MM.1S (cell line): Measurements from ENCODE around the gene MPDZ.

Source experiments
- DNase-seq: peaks from one replicate; pipeline ENCODE4 v3.0.0-alpha.2; 2015
- H2AFZ ChIP-seq: fragments of 300-600 bp; sonication (generic); 2 replicates; pipeline ENCODE4 v1.6.0; 2016; ENCODE audit warnings: antibody characterized with exemption, low read length
- H3F3A ChIP-seq: fragments of 300-600 bp; sonication (generic); 2 replicates; pipeline ENCODE4 v1.6.1; 2016; ENCODE audit warnings: mild to moderate bottlenecking, antibody characterized with exemption, low read length, moderate library complexity, mixed read lengths; ENCODE audit not compliant: insufficient read depth
- H3K27ac ChIP-seq: fragments of 300-600 bp; sonication (generic); 2 replicates; pipeline ENCODE4 v1.5.1; 2016; ENCODE audit warnings: mild to moderate bottlenecking, low read length
- H3K27me3 ChIP-seq: fragments of 300-600 bp; sonication (generic); replicated peaks from 2 replicates; pipeline ENCODE4 v1.6.0; 2016; ENCODE audit warnings: low read length; ENCODE audit not compliant: insufficient read depth
- H3K36me3 ChIP-seq: fragments of 300-600 bp; sonication (generic); replicated peaks from 2 replicates; pipeline ENCODE4 v1.6.1; 2016; ENCODE audit warnings: mild to moderate bottlenecking, low read length, mixed read lengths; ENCODE audit not compliant: insufficient read depth
- H3K4me1 ChIP-seq: fragments of 300-600 bp; sonication (generic); 2 replicates; pipeline ENCODE4 v1.6.1; 2016; ENCODE audit warnings: low read length, mixed read lengths
- H3K4me2 ChIP-seq: fragments of 300-600 bp; sonication (generic); 2 replicates; pipeline ENCODE4 v1.6.0; 2016; ENCODE audit warnings: low read depth, low read length
- H3K4me3 ChIP-seq: fragments of 300-600 bp; sonication (generic); 2 replicates; pipeline ENCODE4 v1.5.1; 2016; ENCODE audit warnings: low read length, mixed read lengths
- H3K79me2 ChIP-seq: fragments of 300-600 bp; sonication (generic); 2 replicates; pipeline ENCODE4 v1.6.1; 2016; ENCODE audit warnings: mixed run types, low read length, mixed read lengths
- H3K9ac ChIP-seq: fragments of 300-600 bp; sonication (generic); 2 replicates; pipeline ENCODE4 v1.6.1; 2016; ENCODE audit warnings: low read length, mixed read lengths
- H3K9me2 ChIP-seq: fragments of 300-600 bp; sonication (generic); replicated peaks from 2 replicates; pipeline ENCODE4 v1.6.1; 2016; ENCODE audit warnings: mild to moderate bottlenecking, low read length, mixed read lengths; ENCODE audit not compliant: insufficient read depth
- H3K9me3 ChIP-seq: fragments of 300-600 bp; sonication (generic); replicated peaks from 2 replicates; pipeline ENCODE4 v1.6.1; 2016; ENCODE audit warnings: mild to moderate bottlenecking, low read length, mixed read lengths; ENCODE audit not compliant: insufficient read depth
- H4K20me1 ChIP-seq: fragments of 300-600 bp; sonication (generic); 2 replicates; pipeline ENCODE4 v1.6.1; 2016; ENCODE audit warnings: mild to moderate bottlenecking, low read length, moderate library complexity, mixed read lengths; ENCODE audit not compliant: insufficient read depth
- EZH2 ChIP-seq: fragments of 300-600 bp; sonication (generic); optimal IDR thresholded peaks from 2 replicates; pipeline ENCODE3; 2017; ENCODE audit warnings: low read depth, mild to moderate bottlenecking, antibody characterized with exemption, low read length, mixed read lengths
- EZH2phosphoT487 ChIP-seq: fragments of 300-600 bp; sonication (generic); IDR thresholded peaks from 2 replicates; pipeline ENCODE4 v1.6.1; 2018; ENCODE audit warnings: antibody characterized with exemption, low read length
- TF ChIP-seq, protein P1 (sequence below): fragments of 300-600 bp; sonication (generic); IDR thresholded peaks from 2 replicates; pipeline ENCODE4 v1.5.1; 2016; ENCODE audit warnings: antibody characterized with exemption, low read length, mixed read lengths

The MPDZ gene

DNA sequence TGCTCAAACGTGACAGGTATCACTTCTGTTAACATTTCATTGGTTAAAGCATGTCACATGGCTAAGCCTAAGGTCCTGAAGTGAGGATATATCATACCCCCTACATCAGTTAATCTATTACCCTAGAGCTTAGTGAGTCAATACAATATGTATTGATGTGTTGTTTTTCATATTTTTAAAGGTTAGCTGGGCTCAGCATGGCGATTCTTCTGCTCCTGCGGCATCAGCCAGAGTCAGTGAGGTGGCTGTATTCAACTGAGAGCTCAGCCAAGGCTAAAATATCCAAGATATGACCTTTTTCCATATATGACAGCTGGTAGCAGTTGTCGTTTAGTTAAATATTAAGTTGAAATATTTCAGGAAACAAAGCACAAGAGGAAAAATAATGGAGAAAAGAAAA is 38.5 kb upstream of the MPDZ start:
- Histone ChIP-seq H3K4me3 (no peak overlapping the region), H3K9me3 (no peaks in the 10 kb centered on the region), H3K4me2 (no peak overlapping the region), H3K36me3 (no peaks in the 10 kb centered on the region), H3K27ac (no peak overlapping the region), H3K79me2 (no peaks in the 10 kb centered on the region), H2AFZ (no peak overlapping the region), H3K27me3 (no peaks in the 10 kb centered on the region), H3K9ac (no peak overlapping the region), H3K4me1 (no peaks in the 10 kb centered on the region), H3K9me2 (no peaks in the 10 kb centered on the region), H3F3A (no peaks in the 10 kb centered on the region), H4K20me1 (no peaks in the 10 kb centered on the region)
- no peak for DNase-seq
- TF ChIP-seq EZH2 (no peak), EZH2phosphoT487 (no peak)
- TF ChIP-seq, protein P1, sequence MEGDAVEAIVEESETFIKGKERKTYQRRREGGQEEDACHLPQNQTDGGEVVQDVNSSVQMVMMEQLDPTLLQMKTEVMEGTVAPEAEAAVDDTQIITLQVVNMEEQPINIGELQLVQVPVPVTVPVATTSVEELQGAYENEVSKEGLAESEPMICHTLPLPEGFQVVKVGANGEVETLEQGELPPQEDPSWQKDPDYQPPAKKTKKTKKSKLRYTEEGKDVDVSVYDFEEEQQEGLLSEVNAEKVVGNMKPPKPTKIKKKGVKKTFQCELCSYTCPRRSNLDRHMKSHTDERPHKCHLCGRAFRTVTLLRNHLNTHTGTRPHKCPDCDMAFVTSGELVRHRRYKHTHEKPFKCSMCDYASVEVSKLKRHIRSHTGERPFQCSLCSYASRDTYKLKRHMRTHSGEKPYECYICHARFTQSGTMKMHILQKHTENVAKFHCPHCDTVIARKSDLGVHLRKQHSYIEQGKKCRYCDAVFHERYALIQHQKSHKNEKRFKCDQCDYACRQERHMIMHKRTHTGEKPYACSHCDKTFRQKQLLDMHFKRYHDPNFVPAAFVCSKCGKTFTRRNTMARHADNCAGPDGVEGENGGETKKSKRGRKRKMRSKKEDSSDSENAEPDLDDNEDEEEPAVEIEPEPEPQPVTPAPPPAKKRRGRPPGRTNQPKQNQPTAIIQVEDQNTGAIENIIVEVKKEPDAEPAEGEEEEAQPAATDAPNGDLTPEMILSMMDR: no peak

DNA sequence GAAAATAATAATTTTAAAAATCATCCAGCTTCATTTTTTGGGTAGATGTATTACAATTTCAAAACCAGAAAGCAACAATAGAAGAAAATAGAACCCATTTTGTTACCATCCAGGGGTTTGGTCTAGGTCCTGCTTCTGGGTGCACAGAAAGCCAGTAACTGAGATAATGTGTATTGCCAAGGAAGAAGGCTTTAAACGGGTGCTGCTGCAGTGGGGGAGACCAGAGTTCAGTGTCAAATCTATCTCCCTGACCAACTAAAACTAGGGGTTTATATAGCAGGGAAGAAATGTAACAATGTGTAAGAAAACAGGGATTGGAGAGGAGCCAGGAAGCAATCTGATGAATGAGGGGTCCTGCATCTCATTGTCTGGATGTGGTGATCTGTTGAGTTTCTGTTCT is 17.5 kb upstream of the MPDZ start:
- H3K4me1 ChIP-seq: no peaks in the 10 kb centered on the region
- no peaks in the 10 kb centered on the region for H3K9me3 ChIP-seq
- H3K9me2 ChIP-seq: no peaks in the 10 kb centered on the region
- no peak overlapping the region for H3K4me3 ChIP-seq
- H3K27me3 ChIP-seq: no peaks in the 10 kb centered on the region
- DNase-seq: no peak
- TF ChIP-seq EZH2phosphoT487: no peak
- TF ChIP-seq EZH2: no peak
- TF ChIP-seq, protein P1: no peak
- no peak overlapping the region for H2AFZ ChIP-seq
- H3F3A ChIP-seq: no peaks in the 10 kb centered on the region
- H4K20me1 ChIP-seq: no peaks in the 10 kb centered on the region
- no peak overlapping the region for H3K9ac ChIP-seq
- H3K79me2 ChIP-seq: no peaks in the 10 kb centered on the region
- no peaks in the 10 kb centered on the region for H3K36me3 ChIP-seq
- no peak overlapping the region for H3K4me2 ChIP-seq
- H3K27ac ChIP-seq: no peak overlapping the region

DNA sequence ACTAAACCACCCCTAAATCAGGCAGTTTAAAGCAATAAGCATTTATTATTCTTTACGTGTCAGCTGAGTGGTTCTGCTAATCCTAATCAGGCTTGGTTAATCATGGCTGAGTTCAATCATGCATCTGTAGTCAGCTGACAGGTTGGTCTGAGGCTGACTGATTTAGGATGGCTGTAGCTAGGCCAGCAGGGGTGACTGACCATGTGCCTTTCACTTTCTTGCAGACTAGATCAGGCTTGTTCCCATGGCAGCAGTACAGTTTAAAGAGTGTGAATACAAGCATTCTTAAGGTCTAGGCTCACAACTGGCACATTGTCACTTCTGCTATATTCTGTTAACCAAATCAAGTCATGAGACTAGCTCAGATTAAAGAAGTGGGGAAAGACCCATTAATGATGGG is 16.1 kb upstream of the MPDZ start:
- Histone ChIP-seq H3K9ac (no peak overlapping the region), H3K79me2 (no peaks in the 10 kb centered on the region), H4K20me1 (no peaks in the 10 kb centered on the region), H3K4me1 (no peaks in the 10 kb centered on the region), H3F3A (no peaks in the 10 kb centered on the region), H3K9me3 (no peaks in the 10 kb centered on the region), H3K27me3 (no peaks in the 10 kb centered on the region), H3K4me3 (no peak overlapping the region), H3K27ac (no peak overlapping the region), H3K4me2 (no peak overlapping the region), H3K36me3 (no peaks in the 10 kb centered on the region), H3K9me2 (no peaks in the 10 kb centered on the region), H2AFZ (no peak overlapping the region)
- DNase-seq: no peak
- TF ChIP-seq EZH2: no peak
- TF ChIP-seq EZH2phosphoT487: no peak
- TF ChIP-seq, protein P1: no peak
